ENCODE data around the gene REXO1.
"Not testable (repeated sequence)": the region's sequence is repeated elsewhere in the genome, so short reads cannot be mapped to it uniquely, and the experiment has no call there.

REXO1 gene

DNA sequence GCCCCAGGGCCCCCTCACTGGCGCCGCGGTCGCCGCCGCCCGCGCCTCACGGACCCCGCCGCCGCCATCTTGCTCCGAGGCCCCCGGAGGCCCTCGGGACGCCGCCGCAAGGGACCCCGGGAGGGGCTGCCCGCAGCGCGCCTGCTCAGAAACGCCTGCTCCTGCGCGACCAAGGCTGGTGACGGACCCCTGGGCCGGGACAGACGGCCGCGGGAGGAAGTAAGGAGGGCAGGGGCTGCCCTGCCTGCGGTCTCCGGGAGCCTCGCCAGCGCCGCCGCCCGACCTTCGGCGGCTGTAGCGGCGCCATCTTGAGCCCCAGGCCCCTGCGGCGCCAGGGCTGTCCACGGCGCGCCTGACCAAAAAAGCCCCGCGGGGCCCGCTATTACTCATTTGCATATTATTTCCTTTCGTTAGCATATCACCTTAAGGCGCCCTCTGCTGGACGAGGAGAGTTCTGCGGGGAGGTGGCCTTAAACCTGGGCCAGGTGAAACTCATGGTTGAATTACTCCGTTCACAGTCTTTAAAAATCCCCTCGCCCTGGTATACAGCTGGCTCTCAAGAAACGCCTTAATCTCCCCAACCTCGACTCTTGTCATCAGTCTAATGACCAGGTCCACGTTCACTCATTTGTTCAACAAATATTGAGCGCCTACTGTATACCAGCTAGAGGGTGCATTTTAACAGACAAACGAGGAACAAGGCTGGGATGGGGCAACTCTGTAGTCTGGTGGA, at the start of gene REXO1:
REXO1 (minus strand) TSS at position 85 of the 733 bp plus-strand sequence. CDS start 125 bp downstream, outside the sequence.
- peak; percentile 99 for DNase-seq

DNA sequence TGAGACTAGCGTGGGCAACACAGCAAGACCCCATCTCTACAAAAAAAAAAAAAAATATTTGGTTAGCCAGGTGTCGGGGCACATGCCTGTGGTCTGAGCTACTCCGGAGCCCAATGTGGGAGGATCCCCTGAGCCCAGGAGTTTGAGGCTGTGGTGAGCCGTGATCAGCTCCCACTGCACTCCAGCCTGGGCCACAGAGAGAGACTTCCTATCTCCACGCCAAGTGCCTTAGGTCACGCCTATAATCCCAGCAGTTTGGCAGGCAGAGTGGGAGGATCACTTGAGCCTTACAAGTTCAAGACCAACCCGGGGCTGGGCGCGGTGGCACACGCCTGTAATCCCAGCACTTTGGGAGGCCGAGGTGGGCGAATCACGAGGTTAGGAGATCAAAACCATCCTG, 48.2 kb upstream of the REXO1 start:
- no peak for DNase-seq

DNA sequence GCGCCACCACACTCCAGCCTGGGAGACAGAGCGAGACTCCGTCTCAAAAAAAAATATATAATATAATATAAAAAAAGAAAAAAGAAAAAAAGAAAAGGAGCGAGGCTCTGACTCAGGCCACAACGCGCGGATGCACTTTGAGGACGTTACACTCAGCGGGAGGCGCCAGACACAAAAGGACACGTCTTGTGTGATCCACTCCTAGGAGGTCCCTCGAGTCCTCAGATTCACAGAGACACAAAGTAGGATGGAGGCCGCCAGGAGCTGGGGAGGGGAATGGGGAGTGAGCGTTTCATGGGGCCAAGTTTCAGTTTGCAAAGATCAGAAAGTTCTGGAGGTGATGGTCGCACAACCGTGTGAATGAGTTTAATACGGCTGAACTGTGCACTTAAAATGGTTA, 45.5 kb upstream of the REXO1 start:
- no peak for DNase-seq

DNA sequence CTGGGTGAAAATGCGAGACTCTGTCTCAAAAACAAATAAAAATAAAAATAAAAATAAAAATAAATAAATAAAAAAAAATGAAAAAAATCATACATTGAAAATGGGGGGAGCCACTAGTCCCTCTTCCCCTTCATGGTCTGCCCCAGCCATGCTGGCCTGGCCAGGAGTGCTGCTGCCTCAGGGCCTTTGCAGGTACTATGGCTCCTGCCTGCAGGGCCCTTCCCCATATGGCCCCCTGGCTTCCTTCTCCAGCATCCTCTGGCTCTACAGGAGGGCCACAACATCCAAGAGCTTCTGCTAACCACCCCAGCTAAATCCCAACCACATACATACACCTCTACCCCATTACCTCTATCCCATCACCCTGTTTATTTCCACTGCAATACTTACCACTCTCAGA, 41.6 kb upstream of the REXO1 start:
- no peak for DNase-seq

DNA sequence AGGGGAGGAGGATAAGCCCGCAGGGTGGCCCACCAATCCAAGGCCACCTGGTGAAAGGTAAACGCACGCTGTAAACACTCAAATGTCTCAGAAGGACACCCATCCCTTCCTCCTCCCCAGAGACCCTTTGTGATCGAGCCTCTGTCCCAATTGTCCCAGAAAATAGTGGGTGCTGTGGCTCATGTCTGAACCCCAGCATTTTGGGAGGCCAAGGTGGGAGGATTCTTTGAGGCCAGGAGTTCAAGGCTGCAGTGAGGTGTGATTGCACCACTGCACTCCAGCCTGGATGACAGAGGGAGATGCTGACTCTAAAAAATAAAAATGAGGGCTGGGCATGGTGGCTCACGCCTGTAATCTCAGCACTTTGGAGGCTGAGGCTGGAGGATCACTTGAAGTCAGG, 40.1 kb upstream of the REXO1 start:
- DNase-seq, result no peak

- not testable (repeated sequence) for DNase-seq
These were observed 38.1 kb upstream of the REXO1 start for GRCh38 chr19:1886360-1886759.

DNA sequence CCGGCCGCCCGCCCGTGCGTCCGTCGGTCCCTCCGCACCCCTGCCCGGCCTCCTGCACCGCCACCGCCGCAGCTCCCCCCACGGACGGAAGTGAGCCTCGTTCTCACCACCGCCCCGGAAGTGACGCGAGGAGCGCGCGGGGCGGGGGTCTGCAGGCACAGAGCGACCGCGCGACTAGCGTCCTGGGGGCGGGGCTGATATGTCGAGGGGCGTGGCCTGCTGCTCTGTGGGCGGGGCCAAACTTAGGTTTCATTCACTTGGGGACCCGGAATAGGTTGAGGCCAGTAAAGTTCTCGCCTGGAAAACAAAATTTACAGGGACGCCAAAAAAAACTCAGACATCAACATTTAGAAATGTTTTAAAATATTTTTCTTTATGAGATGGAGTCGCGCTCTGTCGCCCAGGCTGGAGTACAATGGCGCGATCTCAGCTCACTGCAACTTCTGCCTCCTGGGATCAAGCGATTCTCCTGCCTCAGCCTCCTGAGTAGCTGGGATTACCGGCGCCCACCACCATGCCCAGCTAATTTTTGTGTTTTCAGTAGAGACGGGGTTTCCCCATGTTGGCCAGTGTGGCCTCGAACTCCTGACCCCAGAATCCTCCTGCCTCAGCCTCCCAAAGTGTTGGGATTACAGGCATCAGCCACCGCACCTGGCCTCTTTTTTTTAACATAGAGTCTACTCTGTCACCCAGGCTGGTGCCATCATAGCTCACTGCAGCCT, 37.3 kb upstream of the REXO1 start, which contains the start of gene ABHD17A:
ABHD17A (minus strand) TSS at position 99 of the 722 bp plus-strand sequence. CDS start 3,930 bp downstream, outside the sequence.
- peak; percentile 97 for DNase-seq

DNA sequence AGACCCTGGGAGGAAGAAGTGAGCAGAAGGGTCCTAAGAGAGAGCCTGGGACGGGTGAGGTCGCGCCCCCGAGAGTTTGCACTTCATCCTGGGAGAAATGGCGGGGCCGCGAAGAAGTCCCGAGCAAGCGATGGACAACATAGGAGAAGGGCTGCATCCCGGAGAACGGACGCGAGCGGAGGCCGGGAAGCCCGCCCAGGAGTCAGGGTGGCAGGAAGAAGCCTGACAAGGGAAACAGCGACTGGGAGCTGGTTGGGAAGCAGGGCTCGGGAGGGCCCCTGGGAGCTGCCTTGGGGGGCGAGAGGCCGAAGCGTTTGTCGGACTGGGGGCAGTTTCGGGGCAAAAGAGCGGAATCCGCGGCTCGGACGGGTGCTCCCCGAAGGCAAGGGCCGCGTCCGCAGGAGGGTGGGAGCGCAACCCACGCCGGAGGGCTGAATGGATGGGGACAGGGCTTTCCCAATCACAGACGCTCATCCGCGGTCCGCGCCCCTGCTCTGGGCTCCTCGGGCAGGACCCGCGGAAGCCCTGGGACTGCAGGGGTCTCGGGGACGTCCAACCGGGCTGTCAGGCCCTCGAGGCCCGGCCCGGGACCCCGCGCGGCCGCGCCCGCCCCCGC, 36.5 kb upstream of the REXO1 start:
- DNase-seq, result no peak

- no peak for DNase-seq
These were observed 36.0 kb upstream of the REXO1 start for GRCh38 chr19:1884291-1884718.

- DNase-seq, result no peak
These were observed 35.5 kb upstream of the REXO1 start for GRCh38 chr19:1883784-1884183.

GRCh38 chr19:1882786-1883692, 34.8 kb upstream of the REXO1 start:
- no peak for DNase-seq

DNA sequence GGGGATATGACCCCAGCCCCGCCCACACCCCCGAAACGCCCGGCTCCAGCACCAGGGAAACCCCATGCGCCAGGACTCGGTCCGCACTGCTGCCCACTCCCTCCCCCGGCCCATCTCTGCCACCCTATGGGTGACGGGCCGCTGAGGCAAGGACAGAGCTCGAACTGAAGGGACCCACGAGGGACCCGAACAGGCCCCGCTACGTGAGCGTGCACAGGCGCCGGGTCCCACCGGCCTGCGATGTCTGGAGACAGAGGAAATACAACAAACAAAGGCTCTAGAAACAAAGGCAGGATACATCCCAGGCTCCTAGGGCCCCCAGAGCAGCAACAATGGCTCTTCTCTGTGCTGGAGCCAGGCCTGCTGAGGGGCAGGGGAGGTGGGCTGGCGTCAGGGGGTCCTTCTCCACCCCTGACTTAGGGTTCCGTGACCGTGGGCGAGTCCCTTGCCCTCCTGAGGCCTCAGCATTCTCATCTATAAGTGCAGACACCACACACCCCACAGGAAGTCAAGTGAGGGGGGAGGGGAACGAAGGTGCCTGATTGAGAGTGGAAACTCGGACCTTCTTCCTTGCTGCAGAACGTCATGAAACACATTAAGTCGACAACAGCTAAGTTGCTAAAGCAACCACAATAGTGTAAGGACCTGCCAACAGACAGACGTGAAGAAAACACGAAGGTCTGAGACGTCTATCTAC, 34.0 kb upstream of the REXO1 start:
- peak; percentile 53 for DNase-seq

- not testable (repeated sequence) for DNase-seq
These were observed 33.3 kb upstream of the REXO1 start for GRCh38 chr19:1881393-1882088.

- DNase-seq, result no peak
These were observed 32.5 kb upstream of the REXO1 start for GRCh38 chr19:1880611-1881392.

DNA sequence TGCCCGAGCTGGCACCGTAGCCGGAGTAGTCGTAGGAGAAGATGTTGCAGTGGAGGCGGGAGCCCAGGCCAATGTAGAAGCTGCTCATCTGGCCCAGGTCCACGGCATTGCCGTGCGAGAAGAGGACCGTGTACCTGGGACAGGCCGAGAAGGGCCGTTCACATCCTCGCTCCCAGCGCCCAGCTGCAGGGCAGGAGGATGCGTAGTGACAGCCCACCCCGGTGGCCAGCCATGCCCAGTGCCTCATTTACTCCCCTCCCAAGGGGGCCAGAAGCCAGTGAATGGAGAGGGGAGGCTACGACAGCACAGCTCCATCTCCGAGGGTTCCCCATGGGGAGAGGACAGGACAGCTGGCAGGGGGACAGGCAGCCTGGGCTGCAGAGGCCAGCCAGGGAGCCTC, 31.7 kb upstream of the REXO1 start:
- DNase-seq, result not testable (repeated sequence)

- DNase-seq, result not testable (repeated sequence)
These were observed 30.3 kb upstream of the REXO1 start for GRCh38 chr19:1878583-1878982.

DNA sequence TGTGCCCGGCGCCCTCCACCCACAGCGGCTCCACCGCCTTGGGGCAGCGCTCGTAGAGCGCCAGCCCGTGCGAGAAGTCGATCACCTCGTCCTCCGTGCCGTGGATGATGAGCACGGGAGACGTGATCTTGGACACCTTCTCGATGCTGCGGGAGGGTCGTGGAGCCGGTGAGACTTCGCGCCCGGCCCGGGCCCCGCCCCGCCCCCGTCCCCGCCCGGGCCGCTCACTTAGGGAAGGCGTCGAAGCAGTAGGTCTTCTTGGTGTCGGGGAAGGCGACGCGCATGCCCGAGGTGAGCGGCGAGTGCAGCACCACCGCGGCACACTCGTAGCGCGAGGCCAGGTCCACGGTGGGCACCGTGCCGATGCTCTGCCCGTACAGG, 29.0 kb upstream of the REXO1 start:
- not testable (repeated sequence) for DNase-seq

- not testable (repeated sequence) for DNase-seq
These were observed 28.4 kb upstream of the REXO1 start for GRCh38 chr19:1876496-1877279.

- peak; percentile 76 for DNase-seq
These were observed 27.6 kb upstream of the REXO1 start for GRCh38 chr19:1875646-1876495.

Data from activated T-cell treated with anti-CD3 and anti-CD28 coated beads for 4 hours (primary cell).